Kidney epithelial cell (primary cell): ENCODE data around the gene TNS2. TPM values are rescaled to one million over a fixed set of nuclear protein-coding genes. Genes with fewer than 3 reads are reported as not detected.

Source experiments
- DNase-seq: peaks from one replicate; pipeline ENCODE4 v3.0.0-alpha.2; 2010; ENCODE audit warnings: low read depth
- H3K27me3 ChIP-seq: 2 replicates; pipeline ENCODE4 v1.6.0; 2011; ENCODE audit warnings: low read length; ENCODE audit not compliant: control insufficient read depth, insufficient read depth
- H3K36me3 ChIP-seq: 2 replicates; pipeline ENCODE4 v1.5.1; 2011; ENCODE audit warnings: low read length; ENCODE audit not compliant: control insufficient read depth, insufficient read depth
- H3K4me3 ChIP-seq: 2 replicates; pipeline ENCODE4 v1.5.1; 2011; ENCODE audit warnings: low read depth, mild to moderate bottlenecking, control low read depth, low read length
- CTCF ChIP-seq: IDR thresholded peaks from 2 replicates; pipeline ENCODE4 v1.5.1; 2011; ENCODE audit warnings: mild to moderate bottlenecking, moderate library complexity, low read length, control low read depth, inconsistent platforms; ENCODE audit not compliant: insufficient read depth, poor library complexity, severe bottlenecking
- total RNA-seq: library from RNA; depleted of rRNA; stranded (reverse); fragments of >200 nt; gene quantifications from 2 replicates; pipeline ENCODE4 v1.2.3, GENCODE V29; 2015

TNS2 gene
- total RNA-seq, 1 donor from 2014 or later: 3.8 TPM

GRCh38 chr12:53042607-53043454 lies 7.0 kb upstream of the TNS2 start:
- no peak for TF ChIP-seq CTCF
- DNase-seq: no peak
- no peaks in the 10 kb centered on the region for H3K27me3 ChIP-seq
- no peaks in the 10 kb centered on the region for H3K36me3 ChIP-seq
- no peak overlapping the region for H3K4me3 ChIP-seq

- H3K27me3 ChIP-seq: no peaks in the 10 kb centered on the region
- no peaks in the 10 kb centered on the region for H3K36me3 ChIP-seq
- H3K4me3 ChIP-seq: no peak overlapping the region
- DNase-seq: no peak
- no peak for TF ChIP-seq CTCF
Measured at GRCh38 chr12:53044052-53044581, 5.7 kb upstream of the TNS2 start.

- Histone ChIP-seq H3K27me3 (no peaks in the 10 kb centered on the region), H3K36me3 (no peaks in the 10 kb centered on the region), H3K4me3 (no peak overlapping the region)
- TF ChIP-seq CTCF: no peak
- DNase-seq: no peak
Measured at GRCh38 chr12:53044896-53045695, 4.8 kb upstream of the TNS2 start.

GRCh38 chr12:53045696-53046045 lies 4.2 kb upstream of the TNS2 start:
- Histone ChIP-seq H3K36me3 (no peaks in the 10 kb centered on the region), H3K27me3 (no peaks in the 10 kb centered on the region), H3K4me3 (no peak overlapping the region)
- TF ChIP-seq CTCF: no peak
- DNase-seq: no peak

- Histone ChIP-seq H3K4me3 (peak overlapping the region; percentile 47), H3K27me3 (no peaks in the 10 kb centered on the region), H3K36me3 (no peaks in the 10 kb centered on the region)
- DNase-seq: no peak
- no peak for TF ChIP-seq CTCF
Measured at GRCh38 chr12:53046655-53047220, 3.1 kb upstream of the TNS2 start.
